ENCODE measurements around the gene CCNF.

CCNF gene

DNA sequence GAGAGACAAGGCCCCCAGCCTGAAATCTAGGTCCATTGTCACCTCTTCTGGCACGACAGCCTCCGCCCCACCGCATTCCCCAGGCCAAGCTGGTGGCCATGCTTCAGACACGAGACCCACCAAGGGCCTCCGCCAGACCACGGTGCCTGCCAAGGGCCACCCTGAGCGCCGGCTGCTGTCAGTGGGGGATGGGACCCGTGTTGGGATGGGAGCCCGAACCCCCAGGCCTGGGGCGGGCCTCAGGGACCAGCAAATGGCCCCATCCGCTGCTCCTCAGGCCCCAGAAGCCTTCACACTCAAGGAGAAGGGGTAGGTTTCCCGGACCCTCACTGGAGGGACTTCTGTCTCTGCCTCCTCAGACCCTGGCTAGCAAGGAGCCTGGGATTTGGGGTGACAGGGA is 31.7 kb downstream of the CCNF start:
- no peak for TF ChIP-seq CTCF (IDR thresholded peaks at IDR 0.05; ENCODE audit: borderline replicate concordance, control extremely low read depth, extremely low read depth, insufficient read depth, missing control alignments)
- in situ Hi-C loops (cut with MboI; ENCODE audit: low sequenced_read_pairs, unreplicated experiment), result no loop called here
- DNase-seq (ENCODE audit: low spot score), result no peak

DNA sequence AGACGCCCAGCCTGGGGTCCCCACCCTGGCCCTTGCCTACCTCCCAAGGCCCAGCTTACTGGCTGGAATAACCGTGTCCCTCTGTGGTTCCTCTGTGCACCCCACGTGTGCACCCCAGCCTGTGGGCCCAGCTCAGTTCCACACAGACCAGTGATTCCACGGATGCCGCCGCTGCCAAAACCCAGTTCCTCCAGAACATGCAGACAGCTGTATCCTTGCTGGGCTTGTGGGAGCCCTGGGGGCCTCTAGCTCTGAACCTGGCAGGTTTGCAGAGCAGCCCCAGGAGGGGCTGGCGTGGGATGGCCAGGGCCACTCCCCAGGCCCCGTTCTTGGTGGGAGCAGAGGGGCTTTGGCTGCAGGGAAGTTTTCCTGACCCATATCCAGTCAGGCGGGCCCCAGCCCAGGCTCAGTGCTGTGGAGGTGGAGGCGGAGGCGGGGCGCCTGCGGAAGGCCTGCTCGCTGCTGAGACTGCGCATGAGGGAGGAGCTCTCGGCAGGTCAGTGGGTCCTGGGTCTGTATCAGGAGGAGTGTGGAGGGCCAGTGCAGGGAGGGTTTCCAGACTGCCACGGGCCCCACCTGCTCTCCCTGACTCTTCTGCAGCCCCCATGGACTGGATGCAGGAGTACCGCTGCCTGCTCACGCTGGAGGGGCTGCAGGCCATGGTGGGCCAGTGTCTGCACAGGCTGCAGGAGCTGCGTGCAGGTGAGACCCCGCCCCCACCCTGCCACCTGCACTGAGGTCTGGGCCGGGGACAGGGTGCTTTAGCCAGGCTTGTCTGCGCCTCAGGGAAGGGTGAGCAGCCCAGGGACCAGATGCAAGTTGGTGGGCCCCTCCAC is 33.0 kb downstream of the CCNF start:
- in situ Hi-C loops (cut with MboI; ENCODE audit: low sequenced_read_pairs, unreplicated experiment), result no loop called here
- TF ChIP-seq CTCF (IDR thresholded peaks at IDR 0.05; ENCODE audit: borderline replicate concordance, control extremely low read depth, extremely low read depth, insufficient read depth, missing control alignments), result no peak
- no peak for DNase-seq (ENCODE audit: low spot score)

DNA sequence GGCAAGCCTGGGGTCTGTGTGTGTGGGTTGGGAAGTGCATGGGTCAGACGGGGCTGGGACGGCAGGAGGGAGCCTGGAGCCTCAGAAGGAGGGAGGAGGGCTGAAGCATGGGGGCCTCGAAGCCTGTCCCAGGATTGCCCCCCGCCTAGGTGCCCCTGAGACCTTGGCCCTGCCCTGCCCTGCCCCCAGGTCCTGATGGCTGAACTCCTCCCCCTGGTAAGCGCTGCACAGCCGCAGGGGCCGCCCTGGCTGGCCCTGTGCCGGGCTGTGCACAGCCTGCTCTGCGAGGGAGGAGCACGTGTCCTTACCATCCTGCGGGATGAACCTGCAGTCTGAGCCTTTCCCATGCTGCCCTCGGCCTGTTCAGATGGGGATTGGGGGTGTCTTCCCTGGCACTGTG is 35.1 kb downstream of the CCNF start:
- TF ChIP-seq CTCF (IDR thresholded peaks at IDR 0.05; ENCODE audit: borderline replicate concordance, control extremely low read depth, extremely low read depth, insufficient read depth, missing control alignments), result no peak
- DNase-seq (ENCODE audit: low spot score), result no peak
- in situ Hi-C loops (cut with MboI; ENCODE audit: low sequenced_read_pairs, unreplicated experiment), result no loop called here

GRCh38 chr16:2465653-2466415 is 36.6 kb downstream of the CCNF start:
- DNase-seq (ENCODE audit: low spot score), result no peak
- TF ChIP-seq CTCF (IDR thresholded peaks at IDR 0.05; ENCODE audit: borderline replicate concordance, control extremely low read depth, extremely low read depth, insufficient read depth, missing control alignments), result no peak
- in situ Hi-C loops (cut with MboI; ENCODE audit: low sequenced_read_pairs, unreplicated experiment), result no loop called here

DNA sequence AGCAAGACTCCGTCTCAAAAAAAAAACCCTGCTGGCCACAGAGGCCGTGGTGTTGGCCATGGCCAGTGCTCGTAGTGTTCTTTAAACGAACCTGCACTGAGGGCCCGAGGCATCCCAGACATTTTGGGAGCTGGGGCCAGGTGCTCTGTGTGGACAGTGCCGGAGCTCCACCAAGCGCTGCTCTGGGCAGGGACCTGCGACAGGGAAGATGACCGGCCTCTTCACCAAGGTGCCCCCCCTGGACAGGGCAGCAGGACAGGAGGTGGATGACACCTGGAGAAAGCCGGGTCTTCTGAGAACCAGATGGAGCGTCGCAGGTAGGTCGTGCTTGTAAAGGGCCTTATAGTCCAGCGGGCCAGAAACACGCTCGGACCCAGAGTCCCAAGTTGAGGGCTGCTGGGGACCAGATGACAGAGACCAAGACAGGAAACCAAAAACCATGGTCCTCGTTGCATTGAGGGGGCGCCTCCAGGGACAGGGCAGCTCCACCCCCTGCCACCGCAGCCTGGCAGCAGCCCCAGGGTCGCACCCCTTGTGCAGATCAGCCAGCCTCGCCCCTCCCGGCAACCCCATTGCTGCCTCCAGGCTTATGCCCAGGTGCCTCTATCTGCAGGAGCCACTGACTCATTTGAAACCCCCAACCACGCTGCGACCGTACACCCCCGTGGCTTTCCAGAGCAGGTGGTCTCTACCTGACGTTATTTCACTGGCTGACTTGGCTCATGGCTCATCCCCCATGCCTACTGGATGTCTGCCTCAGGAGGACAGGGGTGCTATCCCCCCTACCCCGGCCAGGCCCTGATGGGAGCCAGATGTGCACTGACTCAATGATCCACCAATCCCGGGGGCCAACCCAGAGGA is 37.6 kb downstream of the CCNF start:
- no peak for DNase-seq (ENCODE audit: low spot score)
- in situ Hi-C loops (cut with MboI; ENCODE audit: low sequenced_read_pairs, unreplicated experiment), result no loop called here
- TF ChIP-seq CTCF (IDR thresholded peaks at IDR 0.05; ENCODE audit: borderline replicate concordance, control extremely low read depth, extremely low read depth, insufficient read depth, missing control alignments), result no peak
